ENCODE measurements around the gene HNF1A. TPM values are rescaled to one million over a fixed set of nuclear protein-coding genes. Genes with fewer than 3 reads are reported as not detected.

The HNF1A gene
- polyA plus RNA-seq, 1 donor from 2014 or later: not detected

DNA sequence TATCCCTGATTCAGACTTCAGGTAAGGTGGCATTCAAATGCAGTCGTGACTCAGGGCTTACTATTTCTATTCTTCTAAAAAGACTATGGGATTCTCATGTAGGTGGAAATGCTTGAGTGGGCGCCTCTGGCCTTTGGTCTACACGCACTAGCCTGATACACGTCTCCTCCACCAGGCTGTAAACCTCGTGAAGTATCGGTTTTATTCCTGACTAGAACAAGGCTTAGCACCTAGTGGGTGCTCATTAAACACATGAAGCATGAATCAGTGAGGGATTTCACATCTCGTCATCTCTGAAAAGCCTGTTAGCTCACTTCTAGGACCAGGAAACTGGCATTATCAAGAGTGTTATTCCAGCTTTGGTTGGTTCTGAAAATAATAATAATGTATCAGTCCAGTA, 17.7 kb upstream of the HNF1A start:
- no peak overlapping the region for H3K9ac ChIP-seq (ENCODE audit: low read length)
- H3K4me2 ChIP-seq (ENCODE audit: low read length): no peak overlapping the region
- H3K79me2 ChIP-seq (replicated peaks; ENCODE audit: insufficient read depth, low read length): no peaks in the 10 kb centered on the region
- H3K27me3 ChIP-seq (ENCODE audit: insufficient read depth, low read depth, low read length): no peaks in the 10 kb centered on the region
- TF ChIP-seq TAF1 (IDR thresholded peaks at IDR 0.05; ENCODE audit: low read depth) (no peak), EP300 (conservative IDR thresholded peaks at IDR 0.05; ENCODE audit: poor library complexity, severe bottlenecking) (no peak), EZH2 (IDR thresholded peaks at IDR 0.05; ENCODE audit: borderline replicate concordance, insufficient read depth, low read length, poor library complexity, severe bottlenecking) (no peak), RAD21 (conservative IDR thresholded peaks at IDR 0.05) (no peak), SMC3 (conservative IDR thresholded peaks at IDR 0.05; ENCODE audit: poor library complexity) (no peak), POLR2AphosphoS5 (IDR thresholded peaks at IDR 0.05) (no peak), MXI1 (conservative IDR thresholded peaks at IDR 0.05; ENCODE audit: poor library complexity, severe bottlenecking) (no peak)
- TF ChIP-seq, protein P1, sequence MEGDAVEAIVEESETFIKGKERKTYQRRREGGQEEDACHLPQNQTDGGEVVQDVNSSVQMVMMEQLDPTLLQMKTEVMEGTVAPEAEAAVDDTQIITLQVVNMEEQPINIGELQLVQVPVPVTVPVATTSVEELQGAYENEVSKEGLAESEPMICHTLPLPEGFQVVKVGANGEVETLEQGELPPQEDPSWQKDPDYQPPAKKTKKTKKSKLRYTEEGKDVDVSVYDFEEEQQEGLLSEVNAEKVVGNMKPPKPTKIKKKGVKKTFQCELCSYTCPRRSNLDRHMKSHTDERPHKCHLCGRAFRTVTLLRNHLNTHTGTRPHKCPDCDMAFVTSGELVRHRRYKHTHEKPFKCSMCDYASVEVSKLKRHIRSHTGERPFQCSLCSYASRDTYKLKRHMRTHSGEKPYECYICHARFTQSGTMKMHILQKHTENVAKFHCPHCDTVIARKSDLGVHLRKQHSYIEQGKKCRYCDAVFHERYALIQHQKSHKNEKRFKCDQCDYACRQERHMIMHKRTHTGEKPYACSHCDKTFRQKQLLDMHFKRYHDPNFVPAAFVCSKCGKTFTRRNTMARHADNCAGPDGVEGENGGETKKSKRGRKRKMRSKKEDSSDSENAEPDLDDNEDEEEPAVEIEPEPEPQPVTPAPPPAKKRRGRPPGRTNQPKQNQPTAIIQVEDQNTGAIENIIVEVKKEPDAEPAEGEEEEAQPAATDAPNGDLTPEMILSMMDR (IDR thresholded peaks at IDR 0.05; ENCODE audit: poor library complexity, severe bottlenecking): no peak
- TF ChIP-seq, protein P2, sequence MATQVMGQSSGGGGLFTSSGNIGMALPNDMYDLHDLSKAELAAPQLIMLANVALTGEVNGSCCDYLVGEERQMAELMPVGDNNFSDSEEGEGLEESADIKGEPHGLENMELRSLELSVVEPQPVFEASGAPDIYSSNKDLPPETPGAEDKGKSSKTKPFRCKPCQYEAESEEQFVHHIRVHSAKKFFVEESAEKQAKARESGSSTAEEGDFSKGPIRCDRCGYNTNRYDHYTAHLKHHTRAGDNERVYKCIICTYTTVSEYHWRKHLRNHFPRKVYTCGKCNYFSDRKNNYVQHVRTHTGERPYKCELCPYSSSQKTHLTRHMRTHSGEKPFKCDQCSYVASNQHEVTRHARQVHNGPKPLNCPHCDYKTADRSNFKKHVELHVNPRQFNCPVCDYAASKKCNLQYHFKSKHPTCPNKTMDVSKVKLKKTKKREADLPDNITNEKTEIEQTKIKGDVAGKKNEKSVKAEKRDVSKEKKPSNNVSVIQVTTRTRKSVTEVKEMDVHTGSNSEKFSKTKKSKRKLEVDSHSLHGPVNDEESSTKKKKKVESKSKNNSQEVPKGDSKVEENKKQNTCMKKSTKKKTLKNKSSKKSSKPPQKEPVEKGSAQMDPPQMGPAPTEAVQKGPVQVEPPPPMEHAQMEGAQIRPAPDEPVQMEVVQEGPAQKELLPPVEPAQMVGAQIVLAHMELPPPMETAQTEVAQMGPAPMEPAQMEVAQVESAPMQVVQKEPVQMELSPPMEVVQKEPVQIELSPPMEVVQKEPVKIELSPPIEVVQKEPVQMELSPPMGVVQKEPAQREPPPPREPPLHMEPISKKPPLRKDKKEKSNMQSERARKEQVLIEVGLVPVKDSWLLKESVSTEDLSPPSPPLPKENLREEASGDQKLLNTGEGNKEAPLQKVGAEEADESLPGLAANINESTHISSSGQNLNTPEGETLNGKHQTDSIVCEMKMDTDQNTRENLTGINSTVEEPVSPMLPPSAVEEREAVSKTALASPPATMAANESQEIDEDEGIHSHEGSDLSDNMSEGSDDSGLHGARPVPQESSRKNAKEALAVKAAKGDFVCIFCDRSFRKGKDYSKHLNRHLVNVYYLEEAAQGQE (IDR thresholded peaks at IDR 0.05; ENCODE audit: borderline replicate concordance): no peak
- H3K9me2 ChIP-seq (ENCODE audit: insufficient read depth, low read length): no peaks in the 10 kb centered on the region
- no peaks in the 10 kb centered on the region for H3K9me3 ChIP-seq (ENCODE audit: low read length)
- H3K27ac ChIP-seq (ENCODE audit: low read length): no peak overlapping the region
- H3K4me3 ChIP-seq (ENCODE audit: low read length): no peak overlapping the region
- no peaks in the 10 kb centered on the region for H3F3A ChIP-seq (ENCODE audit: insufficient read depth, low read length, poor library complexity, severe bottlenecking)
- no peaks in the 10 kb centered on the region for H3K36me3 ChIP-seq (ENCODE audit: insufficient read depth, low read length)
- H2AFZ ChIP-seq (ENCODE audit: low read depth, low read length): no peak overlapping the region
- H4K20me1 ChIP-seq (ENCODE audit: insufficient read depth): no peaks in the 10 kb centered on the region

DNA sequence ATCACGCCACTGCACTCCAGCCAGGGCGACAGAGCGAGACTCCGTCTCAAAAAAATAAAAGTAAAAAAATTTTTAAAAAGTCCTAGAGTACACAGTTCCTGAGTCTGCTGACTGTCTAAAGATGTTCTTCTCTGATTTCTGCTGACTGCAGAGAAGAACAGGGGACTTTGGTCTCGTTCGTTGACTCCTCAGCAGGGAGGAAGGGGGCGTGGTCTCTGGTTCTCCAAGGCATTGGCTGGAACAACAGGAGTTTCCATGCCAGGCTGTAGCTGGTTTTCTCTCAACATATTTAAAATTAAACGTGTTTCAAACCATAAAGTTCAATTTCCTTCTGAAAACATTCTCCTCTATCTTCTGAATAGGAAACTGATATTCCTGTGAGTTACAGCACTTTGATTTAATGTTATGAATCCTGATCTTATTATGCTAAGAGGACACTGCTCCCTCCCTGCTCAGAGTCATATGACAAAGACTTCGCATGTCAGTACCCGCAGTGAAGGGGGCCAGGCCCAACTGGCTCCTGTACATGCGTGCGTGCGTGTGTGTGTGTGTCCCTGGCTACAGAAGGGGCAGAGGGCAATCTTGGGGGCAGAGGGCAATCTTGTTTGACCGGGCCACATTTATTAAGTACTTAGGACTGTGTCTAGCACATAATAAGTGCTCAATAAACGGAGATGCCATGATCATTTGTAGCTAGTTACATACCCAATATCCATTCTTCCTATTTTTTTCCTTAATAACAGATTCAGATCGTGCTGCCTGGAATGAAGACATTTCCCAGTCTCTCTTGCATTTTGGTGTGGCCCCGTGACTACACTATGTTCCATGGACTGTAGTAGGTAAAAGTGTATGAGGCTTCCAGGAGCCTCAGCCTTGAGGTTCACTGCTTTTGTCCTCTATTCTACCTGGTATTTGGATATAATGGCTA, 16.5 kb upstream of the HNF1A start:
- H3K9me3 ChIP-seq (ENCODE audit: low read length): no peaks in the 10 kb centered on the region
- no peaks in the 10 kb centered on the region for H3K36me3 ChIP-seq (ENCODE audit: insufficient read depth, low read length)
- no peak overlapping the region for H3K27ac ChIP-seq (ENCODE audit: low read length)
- H2AFZ ChIP-seq (ENCODE audit: low read depth, low read length): no peak overlapping the region
- H4K20me1 ChIP-seq (ENCODE audit: insufficient read depth): no peaks in the 10 kb centered on the region
- no peak overlapping the region for H3K4me3 ChIP-seq (ENCODE audit: low read length)
- H3K9ac ChIP-seq (ENCODE audit: low read length): no peak overlapping the region
- no peaks in the 10 kb centered on the region for H3K27me3 ChIP-seq (ENCODE audit: insufficient read depth, low read depth, low read length)
- no peak overlapping the region for H3K4me2 ChIP-seq (ENCODE audit: low read length)
- H3K79me2 ChIP-seq (replicated peaks; ENCODE audit: insufficient read depth, low read length): no peaks in the 10 kb centered on the region
- TF ChIP-seq RAD21 (conservative IDR thresholded peaks at IDR 0.05) (no peak), TAF1 (IDR thresholded peaks at IDR 0.05; ENCODE audit: low read depth) (no peak), POLR2AphosphoS5 (IDR thresholded peaks at IDR 0.05) (no peak), MXI1 (conservative IDR thresholded peaks at IDR 0.05; ENCODE audit: poor library complexity, severe bottlenecking) (no peak), SMC3 (conservative IDR thresholded peaks at IDR 0.05; ENCODE audit: poor library complexity) (no peak), EP300 (conservative IDR thresholded peaks at IDR 0.05; ENCODE audit: poor library complexity, severe bottlenecking) (no peak), EZH2 (IDR thresholded peaks at IDR 0.05; ENCODE audit: borderline replicate concordance, insufficient read depth, low read length, poor library complexity, severe bottlenecking) (no peak)
- TF ChIP-seq, protein P1 (IDR thresholded peaks at IDR 0.05; ENCODE audit: poor library complexity, severe bottlenecking): no peak
- TF ChIP-seq, protein P2 (IDR thresholded peaks at IDR 0.05; ENCODE audit: borderline replicate concordance): no peak
- H3K9me2 ChIP-seq (ENCODE audit: insufficient read depth, low read length): no peaks in the 10 kb centered on the region
- no peaks in the 10 kb centered on the region for H3F3A ChIP-seq (ENCODE audit: insufficient read depth, low read length, poor library complexity, severe bottlenecking)
